Uterus (tissue), 4 donors: Measurements from ENCODE around the gene E4F1. TPM values are rescaled to one million over a fixed set of nuclear protein-coding genes. Genes with fewer than 3 reads are reported as not detected.

Experiments used
- DNase-seq, 2 donors: peaks; one replicate each; pipeline ENCODE4 v3.0.0-alpha.2; 2019 to 2020
- H3K27ac ChIP-seq, 2 donors: fragments of 200-600 bp; sonication (generic); 1 replicate in 1 of 2; 2 replicates in 1 of 2; pipeline ENCODE4 v1.5.1; 2016 to 2018
- H3K27me3 ChIP-seq, 2 donors: fragments of 200-600 bp; sonication (generic); one replicate each; pipeline ENCODE4 v1.5.1; 2018 to 2019; ENCODE audit warnings: control low read depth in 1 of 2
- H3K36me3 ChIP-seq, 2 donors: fragments of 200-600 bp; sonication (generic); one replicate each; pipeline ENCODE4 v1.5.1; 2019; ENCODE audit warnings: control low read depth in 1 of 2
- H3K4me1 ChIP-seq, 2 donors: fragments of 200-600 bp; sonication (generic); one replicate each; pipeline ENCODE4 v1.5.1; 2018 to 2019; ENCODE audit warnings: control low read depth in 1 of 2
- H3K4me3 ChIP-seq, 2 donors: fragments of 200-600 bp; sonication (generic); 1 replicate in 1 of 2; 2 replicates in 1 of 2; pipeline ENCODE4 v1.5.1; 2018 to 2019; ENCODE audit warnings: mild to moderate bottlenecking in 1 of 2
- H3K9me3 ChIP-seq, 2 donors: fragments of 200-600 bp; sonication (generic); one replicate each; pipeline ENCODE4 v1.5.1; 2019; ENCODE audit warnings: control low read depth in 1 of 2
- CTCF ChIP-seq, 4 experiments: fragments of 200-600 bp in 2 of 4; fragments of 450-650 bp in 2 of 4; sonication (generic) in 2 of 4; IDR thresholded peaks; one replicate each; pipeline ENCODE4 v1.5.1; 2016 to 2019; ENCODE audit warnings: antibody characterized with exemption in 4 of 4, mild to moderate bottlenecking in 2 of 4, moderate library complexity in 1 of 4
- POLR2A ChIP-seq, 2 donors: fragments of 450-650 bp; IDR thresholded peaks; one replicate each; pipeline ENCODE4 v1.6.1; 2016; ENCODE audit warnings: antibody characterized with exemption in 2 of 2, mild to moderate bottlenecking in 1 of 2, moderate library complexity in 1 of 2
- intact Hi-C: fragments of 100-400 bp; cut with DNase I; formaldehyde crosslinking; loops from one replicate; pipeline ENCODE4 v1.15.1; 2023; ENCODE audit warnings: low total_unique reads
- total RNA-seq, 4 donors: library from RNA; depleted of rRNA in 3 of 4; stranded (reverse); fragments of >200 nt in 3 of 4; gene quantifications; one replicate each; pipeline versions ENCODE4 v1.1.0 to v1.2.4, GENCODE V29; 2014 to 2023
- donor health status: DM: yes; HTN: yes; CAD: no.

The E4F1 gene
- total RNA-seq, 4 donors from 2014 or later: 8.2 to 41.8 (median 29.9) TPM

- no peaks in the 10 kb centered on the region for H3K27me3 ChIP-seq
- H3K4me1 ChIP-seq: peaks cover 0 to 13% of the 10 kb centered on the region in 2 donors
- no peaks in the 10 kb centered on the region for H3K9me3 ChIP-seq
- H3K27ac ChIP-seq: peak overlapping the region; percentile 66 to 68
- DNase-seq: peak in 1 of 2 donors; percentile 51
- no peaks in the 10 kb centered on the region for H3K36me3 ChIP-seq
- H3K4me3 ChIP-seq: peak overlapping the region; percentile 52 to 54
- intact Hi-C loops: no loop called here
- TF ChIP-seq CTCF (IDR thresholded peaks at IDR 0.05): no peak
- TF ChIP-seq POLR2A (IDR thresholded peaks at IDR 0.05): no peak
These were observed 623 bp downstream of the E4F1 start for GRCh38 chr16:2223942-2224486.

DNA sequence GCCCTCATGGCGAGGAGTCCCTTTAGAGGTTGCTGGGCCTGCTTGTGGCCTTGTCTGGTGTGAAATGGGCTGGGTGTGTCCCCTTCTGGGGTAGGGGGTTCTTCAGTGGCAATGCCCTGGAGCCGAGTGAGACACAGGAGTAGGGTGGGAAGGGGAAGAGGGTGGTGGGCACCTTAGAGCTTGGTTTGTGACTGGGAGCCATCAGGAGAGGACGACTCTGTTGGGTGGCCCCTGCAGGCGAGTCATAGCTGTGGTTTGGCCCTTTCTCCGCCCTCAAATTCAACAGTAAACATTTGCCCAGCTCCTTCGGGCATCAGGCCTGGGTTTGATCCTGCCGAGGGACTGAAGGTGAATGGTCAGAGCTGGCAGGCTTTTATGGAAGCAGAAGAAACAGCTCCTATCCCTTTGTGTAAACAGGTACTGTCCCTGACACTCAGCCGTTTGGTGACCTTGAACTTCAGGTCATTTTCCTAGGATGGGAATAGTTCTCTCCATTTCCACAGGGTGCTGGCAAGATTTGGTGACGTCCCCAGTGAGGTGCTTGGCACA is 2.9 kb downstream of the E4F1 start:
- intact Hi-C loops: no loop called here
- H3K36me3 ChIP-seq: no peaks in the 10 kb centered on the region
- no peak for TF ChIP-seq POLR2A (IDR thresholded peaks at IDR 0.05)

GRCh38 chr16:2226918-2227317 is 3.5 kb downstream of the E4F1 start:
- intact Hi-C loops: no loop called here
- no peak overlapping the region for H3K27ac ChIP-seq
- TF ChIP-seq POLR2A (IDR thresholded peaks at IDR 0.05): no peak
- no peak for TF ChIP-seq CTCF (IDR thresholded peaks at IDR 0.05)
- H3K36me3 ChIP-seq: no peaks in the 10 kb centered on the region
- H3K27me3 ChIP-seq: no peaks in the 10 kb centered on the region
- no peak overlapping the region for H3K4me3 ChIP-seq
- no peak for DNase-seq
- H3K9me3 ChIP-seq: no peaks in the 10 kb centered on the region
- peaks cover 0 to 13% of the 10 kb centered on the region in 2 donors for H3K4me1 ChIP-seq

More for the DNA sequence above, 2.9 kb downstream of the E4F1 start:
- Histone ChIP-seq H3K4me1 (peaks cover 0 to 13% of the 10 kb centered on the region in 2 donors), H3K4me3 (no peak overlapping the region), H3K9me3 (no peaks in the 10 kb centered on the region), H3K27me3 (no peaks in the 10 kb centered on the region), H3K27ac (no peak overlapping the region)
- DNase-seq: no peak

- Histone ChIP-seq H3K4me1 (peaks cover 0 to 13% of the 10 kb centered on the region in 2 donors), H3K27ac (no peak overlapping the region), H3K27me3 (no peaks in the 10 kb centered on the region), H3K4me3 (no peak overlapping the region), H3K36me3 (no peaks in the 10 kb centered on the region), H3K9me3 (no peaks in the 10 kb centered on the region)
- no peak for DNase-seq
- no peak for TF ChIP-seq CTCF (IDR thresholded peaks at IDR 0.05)
- no peak for TF ChIP-seq POLR2A (IDR thresholded peaks at IDR 0.05)
- intact Hi-C loops: no loop called here
These were observed 4.9 kb downstream of the E4F1 start for GRCh38 chr16:2228161-2228824.

GRCh38 chr16:2229091-2229490 is 5.7 kb downstream of the E4F1 start:
- intact Hi-C loops: no loop called here

More at GRCh38 chr16:2229091-2229490, 5.7 kb downstream of the E4F1 start:
- H3K4me1 ChIP-seq: peaks cover 0 to 12% of the 10 kb centered on the region in 2 donors
- H3K36me3 ChIP-seq: no peaks in the 10 kb centered on the region
- H3K4me3 ChIP-seq: no peak overlapping the region
- no peaks in the 10 kb centered on the region for H3K9me3 ChIP-seq
- H3K27ac ChIP-seq: no peak overlapping the region
- DNase-seq: no peak
- no peak for TF ChIP-seq CTCF (IDR thresholded peaks at IDR 0.05)
- no peak for TF ChIP-seq POLR2A (IDR thresholded peaks at IDR 0.05)
- no peaks in the 10 kb centered on the region for H3K27me3 ChIP-seq
